Heart left ventricle (tissue), 13 donors: Measurements from ENCODE around the gene WWOX.

Experiments
- POLR2A ChIP-seq, 2 donors: fragments of 450-650 bp; IDR thresholded peaks; one replicate each; pipeline ENCODE4 v1.6.1; 2017; ENCODE audit warnings: antibody characterized with exemption in 2 of 2, mild to moderate bottlenecking in 2 of 2, moderate library complexity in 2 of 2
- TF ChIP-seq, protein P1 (sequence below), 12 donors: fragments of 200-600 bp; sonication (generic) in 4 of 12; IDR thresholded peaks; one replicate each; pipeline versions ENCODE4 v1.5.0 to v1.8.0; 2018 to 2022; ENCODE audit warnings: antibody characterized with exemption in 12 of 12, mild to moderate bottlenecking in 5 of 12
- donor health status: ischemic (EF 13 %, LVEDD 7.1; RV severe dilation, severe dysfunction).
- donor health status: DM: no; HTN: yes; CAD: no.
- donor health status: DM: no; HTN: no; CAD: no.
- donor health status: ischemic (EF 25% LVEDD 6.9; RV normal size, moderate dysfunction).
- donor health status: ischemic (EF 25% LVEDD 5.7; RV mildly dilated, moderate dysfunction).
- donor health status: ischemic (EF 35%, LVEDD 5.7; RV mildly dilated, moderate dysfunction).
- donor health status: nonischemic (EF 11% LVEDD 7.7; RV severe dilation, severe dysfunction).
- donor health status: DM: yes; HTN: yes; CAD: no.
- donor health status: PGD.
- donor health status: ischemic (EF 29% LVEDD 5.4; RV normal size, mild dysfunction).
- donor health status: nonischemic (EF 23%, LVEDD 6.1; RV moderate dilation, normal function).

DNA sequence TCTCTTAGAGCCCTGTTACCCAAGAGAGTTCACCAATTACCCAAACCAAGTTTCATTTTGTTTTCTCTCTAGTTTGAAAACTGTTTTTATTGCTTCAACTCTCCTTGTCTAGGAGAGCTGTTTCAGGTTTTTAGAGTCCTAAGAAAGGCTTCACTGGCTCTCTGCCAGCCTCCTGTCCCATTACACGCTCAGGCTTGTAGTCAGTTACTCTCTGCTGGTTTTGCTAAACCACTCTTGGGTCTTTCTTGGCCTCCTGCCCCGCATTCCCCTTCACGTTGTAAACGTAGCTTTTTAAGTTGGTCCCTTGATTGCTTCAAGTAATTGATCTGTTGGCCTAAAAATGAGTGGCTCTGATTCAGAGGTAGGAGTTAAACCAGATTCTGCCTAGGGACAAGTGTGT lies 972.0 kb downstream of the WWOX start:
- TF ChIP-seq POLR2A (IDR thresholded peaks at IDR 0.05): no peak
- TF ChIP-seq, protein P1, sequence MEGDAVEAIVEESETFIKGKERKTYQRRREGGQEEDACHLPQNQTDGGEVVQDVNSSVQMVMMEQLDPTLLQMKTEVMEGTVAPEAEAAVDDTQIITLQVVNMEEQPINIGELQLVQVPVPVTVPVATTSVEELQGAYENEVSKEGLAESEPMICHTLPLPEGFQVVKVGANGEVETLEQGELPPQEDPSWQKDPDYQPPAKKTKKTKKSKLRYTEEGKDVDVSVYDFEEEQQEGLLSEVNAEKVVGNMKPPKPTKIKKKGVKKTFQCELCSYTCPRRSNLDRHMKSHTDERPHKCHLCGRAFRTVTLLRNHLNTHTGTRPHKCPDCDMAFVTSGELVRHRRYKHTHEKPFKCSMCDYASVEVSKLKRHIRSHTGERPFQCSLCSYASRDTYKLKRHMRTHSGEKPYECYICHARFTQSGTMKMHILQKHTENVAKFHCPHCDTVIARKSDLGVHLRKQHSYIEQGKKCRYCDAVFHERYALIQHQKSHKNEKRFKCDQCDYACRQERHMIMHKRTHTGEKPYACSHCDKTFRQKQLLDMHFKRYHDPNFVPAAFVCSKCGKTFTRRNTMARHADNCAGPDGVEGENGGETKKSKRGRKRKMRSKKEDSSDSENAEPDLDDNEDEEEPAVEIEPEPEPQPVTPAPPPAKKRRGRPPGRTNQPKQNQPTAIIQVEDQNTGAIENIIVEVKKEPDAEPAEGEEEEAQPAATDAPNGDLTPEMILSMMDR (IDR thresholded peaks at IDR 0.05): no peak
